GM21360 (cell line): Measurements from ENCODE around the gene CFAP20.
A peak's percentile ranks its signal among the peaks of the same experiment; 100 is the strongest.

Experiments
- ATAC-seq: cut with Tn5 transposase; IDR thresholded peaks from one replicate; pipeline ENCODE4 v1.9.1; 2021; ENCODE audit warnings: mild to moderate bottlenecking, moderate library complexity; ENCODE audit not compliant: unreplicated experiment

The CFAP20 gene

GRCh38 chr16:58129097-58129936, at the start of gene CFAP20:
Gene CFAP20, minus strand, starts transcription at chr16:58129381. Its CDS starts 266 bp downstream, at chr16:58129115.
- peak; percentile 83 for ATAC-seq

DNA sequence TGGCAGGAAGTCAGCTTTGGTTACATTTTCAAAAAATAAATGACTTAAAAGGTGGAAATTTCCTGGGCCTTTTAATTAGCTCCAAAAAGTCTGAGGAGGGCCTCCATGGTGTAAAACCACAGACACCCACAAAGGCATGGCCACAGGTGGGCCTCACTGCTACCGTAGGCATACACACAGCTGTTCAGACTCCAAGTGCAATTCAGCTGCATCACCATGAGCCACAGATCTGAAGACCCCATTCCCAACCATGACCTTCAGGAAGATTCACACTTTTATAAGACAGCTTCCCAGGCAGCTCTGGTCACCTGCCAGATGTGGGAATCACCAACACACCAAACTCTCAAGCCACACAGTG, 48.2 kb upstream of the CFAP20 start:
- ATAC-seq, result no peak

- no peak for ATAC-seq
Measured at GRCh38 chr16:58176608-58177352, 47.6 kb upstream of the CFAP20 start.

DNA sequence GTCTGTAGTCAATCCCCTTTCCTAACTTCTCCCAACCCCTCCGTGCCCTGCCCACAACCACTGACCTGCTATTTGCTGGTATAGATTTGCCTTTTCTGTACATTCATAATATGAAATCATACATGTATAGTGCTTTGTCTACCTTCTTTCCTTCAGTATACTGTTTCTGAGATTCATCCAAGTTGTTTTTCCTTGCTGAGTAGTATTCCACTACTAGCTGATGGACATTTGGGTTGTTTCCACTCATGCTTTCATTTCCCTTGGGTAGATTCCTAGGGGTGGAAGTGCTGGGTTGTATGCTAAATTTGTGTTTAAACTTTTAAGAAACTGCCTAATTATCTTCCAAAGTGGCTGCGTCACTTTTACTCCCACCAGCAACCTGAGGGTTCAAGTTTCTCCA, 41.0 kb upstream of the CFAP20 start:
- ATAC-seq, result no peak

DNA sequence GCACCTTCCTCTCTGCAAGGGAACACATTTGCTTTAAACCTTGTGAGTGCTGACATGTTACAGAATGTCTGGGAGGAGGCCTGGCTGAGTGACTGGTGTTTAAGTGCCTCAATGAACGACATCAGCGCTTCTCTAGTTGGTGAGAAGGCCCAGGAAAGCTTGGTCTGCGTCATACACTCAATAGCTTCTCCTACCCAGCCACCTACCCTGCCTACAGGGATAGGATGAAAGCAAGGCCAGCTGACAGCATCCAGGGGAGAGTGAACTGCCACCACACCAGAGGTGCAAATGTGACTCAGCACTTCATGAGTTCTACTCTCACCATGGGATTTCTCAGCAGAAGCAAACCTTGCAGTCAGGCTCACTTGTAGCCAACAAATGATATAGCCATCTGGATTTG, 31.7 kb upstream of the CFAP20 start:
- ATAC-seq, result no peak

GRCh38 chr16:58158725-58159124, 29.5 kb upstream of the CFAP20 start:
- ATAC-seq, result no peak

- ATAC-seq, result no peak
Measured at GRCh38 chr16:58157951-58158540, 28.9 kb upstream of the CFAP20 start.

DNA sequence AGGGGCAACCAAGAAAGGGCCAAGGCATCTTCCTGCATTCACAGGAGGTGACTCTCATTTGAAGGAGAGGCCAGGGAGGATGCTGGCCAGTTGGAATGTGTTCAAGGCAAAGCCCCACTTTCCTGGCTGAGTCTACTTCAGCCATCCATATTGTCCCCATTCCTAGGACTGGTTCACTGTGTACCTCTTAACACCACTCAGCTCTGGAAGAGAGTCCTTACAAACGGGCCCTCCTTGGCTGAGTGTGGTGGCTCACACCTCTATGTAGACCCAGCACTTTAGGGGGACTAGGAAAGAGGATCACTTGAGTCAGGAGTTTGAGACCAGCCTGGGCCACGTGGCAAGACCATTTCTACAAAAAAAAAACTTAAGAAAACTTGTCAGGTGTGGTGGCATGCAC, 28.1 kb upstream of the CFAP20 start:
- ATAC-seq, result no peak

DNA sequence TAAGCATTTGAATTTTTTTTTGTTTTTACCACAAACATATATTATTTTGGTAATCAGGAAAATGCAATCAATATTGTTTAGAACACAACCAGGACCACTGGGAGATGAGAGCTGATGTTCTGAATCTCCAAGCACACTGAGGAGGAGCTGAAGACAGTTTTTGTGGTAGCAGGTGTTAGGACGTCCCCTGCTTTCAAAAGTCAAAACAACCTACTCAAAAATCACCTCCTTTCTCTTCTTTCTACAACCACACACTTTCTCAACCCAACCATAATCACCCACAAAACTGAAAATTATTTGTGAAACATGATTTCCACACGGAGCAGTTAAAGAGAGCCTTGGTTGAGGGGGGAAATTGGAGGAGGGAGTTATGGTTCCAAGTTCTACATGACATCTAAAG, 26.7 kb upstream of the CFAP20 start:
- ATAC-seq, result no peak

GRCh38 chr16:58154345-58154744, 25.2 kb upstream of the CFAP20 start:
- no peak for ATAC-seq

GRCh38 chr16:58152246-58152868, 23.2 kb upstream of the CFAP20 start:
- no peak for ATAC-seq

DNA sequence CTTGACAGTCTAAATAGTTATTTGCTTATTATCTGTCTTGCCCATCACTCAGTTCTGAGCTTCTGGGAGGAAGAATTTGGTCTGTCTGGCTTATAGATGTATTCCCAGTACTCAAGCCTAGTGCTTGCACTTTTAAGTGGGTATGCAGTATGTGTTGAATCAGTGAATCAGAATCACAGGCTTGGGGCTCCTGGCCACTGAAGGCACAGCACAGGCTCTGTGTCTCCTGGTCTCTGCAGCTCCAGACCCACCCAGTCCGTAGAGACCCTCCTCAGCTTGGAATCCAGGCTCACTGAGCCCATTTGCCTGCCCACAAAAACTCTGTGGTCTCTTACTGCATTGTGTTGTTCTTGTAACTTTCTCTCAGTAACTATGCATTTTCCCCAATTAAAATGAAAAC, 19.3 kb upstream of the CFAP20 start:
- no peak for ATAC-seq

GRCh38 chr16:58148099-58148498, 18.9 kb upstream of the CFAP20 start:
- ATAC-seq, result no peak

GRCh38 chr16:58138852-58139251, 9.7 kb upstream of the CFAP20 start:
- no peak for ATAC-seq

DNA sequence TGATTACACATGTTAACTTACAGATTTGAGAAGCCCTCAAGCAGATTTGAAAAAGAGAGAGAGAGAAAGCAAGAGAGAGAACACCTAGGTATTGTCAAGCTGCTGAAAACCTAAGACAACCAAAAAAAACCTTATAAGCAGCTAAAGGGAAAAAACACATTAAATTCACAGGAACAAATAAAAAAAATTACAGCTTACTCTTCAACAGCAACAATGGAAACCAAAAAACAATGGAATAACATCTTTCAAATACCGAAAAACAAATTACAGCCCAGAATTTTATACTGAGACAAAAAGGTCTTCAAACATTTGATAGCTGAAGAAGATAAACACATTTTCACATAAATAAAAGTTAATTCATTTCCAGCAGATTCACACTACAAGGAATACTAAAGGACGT, 8.4 kb upstream of the CFAP20 start:
- no peak for ATAC-seq

- ATAC-seq, result peak; percentile 3
Measured at GRCh38 chr16:58128711-58129096, 477 bp downstream of the CFAP20 start.

DNA sequence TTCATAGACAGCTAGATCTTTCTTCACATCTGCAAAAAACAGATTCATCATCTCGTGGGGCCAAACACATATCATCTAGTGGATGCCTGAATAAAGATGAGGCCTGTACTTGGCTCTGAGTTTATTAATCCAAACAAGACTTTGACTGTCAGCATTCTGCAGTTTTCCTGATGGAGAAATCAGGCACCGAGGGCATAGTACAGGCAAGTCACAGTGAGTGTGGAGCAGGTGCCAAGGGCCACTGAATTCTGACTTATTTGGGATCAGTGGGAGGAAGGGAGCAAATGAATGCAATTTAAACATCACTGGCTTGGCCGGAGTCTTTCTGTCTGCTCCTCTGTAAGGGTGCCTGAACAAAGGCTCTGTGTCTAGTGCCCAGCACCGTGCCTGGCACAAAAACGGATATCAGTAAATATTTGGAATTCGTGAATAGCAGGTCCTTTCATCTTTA, 975 bp downstream of the CFAP20 start:
- no peak for ATAC-seq

GRCh38 chr16:58127634-58128033, 1.5 kb downstream of the CFAP20 start:
- ATAC-seq, result no peak

DNA sequence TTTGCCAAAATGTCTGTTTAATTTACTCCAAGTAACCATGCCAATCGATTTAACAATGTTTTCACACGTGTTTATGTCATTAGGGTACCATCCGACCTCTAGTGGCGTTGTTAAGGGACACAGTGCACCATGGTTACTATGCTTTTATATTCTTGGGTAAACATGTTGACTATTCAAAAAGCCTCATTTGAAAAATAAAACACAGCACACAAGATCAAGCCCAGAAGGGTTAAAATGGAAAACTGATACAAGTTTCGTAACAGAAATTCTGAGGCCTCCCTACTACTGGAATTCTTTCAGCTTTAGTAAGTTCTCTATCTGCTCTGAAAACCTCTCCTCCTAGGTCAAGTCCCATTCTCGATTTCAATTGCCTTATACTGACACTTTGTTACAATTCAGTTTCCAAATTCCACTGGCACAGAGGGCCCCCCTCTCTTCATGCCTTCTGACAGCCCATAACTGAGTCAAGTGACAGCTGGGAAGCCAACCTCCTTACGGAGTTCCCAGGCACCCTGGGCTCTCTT, 2.1 kb downstream of the CFAP20 start:
- no peak for ATAC-seq

GRCh38 chr16:58126451-58126961, 2.7 kb downstream of the CFAP20 start:
- no peak for ATAC-seq

DNA sequence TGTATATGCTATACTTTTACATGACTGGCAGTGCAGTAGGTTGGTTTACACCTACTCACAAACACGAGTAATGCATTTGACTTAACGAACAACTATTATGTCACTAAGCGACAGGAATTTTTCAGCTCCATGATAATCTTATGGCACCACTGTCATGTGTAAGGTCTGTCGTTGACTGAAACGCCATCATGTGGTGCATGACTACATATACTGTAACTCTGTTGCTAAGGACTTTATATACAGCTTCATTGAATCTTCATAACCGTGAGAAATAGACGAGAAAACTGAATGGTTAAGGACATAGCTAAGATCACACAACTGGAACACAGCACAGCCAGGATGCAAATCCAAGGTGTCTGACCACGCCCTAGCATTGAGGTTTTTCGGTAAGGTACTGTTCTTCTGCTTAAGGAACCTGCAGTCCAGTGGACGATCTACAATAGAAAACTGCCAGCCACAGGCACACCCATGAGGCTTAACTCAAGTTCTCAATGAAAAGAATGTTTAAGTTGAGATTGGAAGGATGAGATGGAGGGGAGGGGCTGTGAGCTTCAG, 3.3 kb downstream of the CFAP20 start:
- ATAC-seq, result no peak
